Stimulated activated naive CD8-positive, alpha-beta T cell treated with anti-CD3 and anti-CD28 coated beads, Interleukin-15, amount 100 ng/mL, for 72 hours (primary cell): ENCODE results near the gene IQSEC1.
A peak's percentile ranks its signal among the peaks of the same experiment; 100 is the strongest.

Experiments
- ATAC-seq: fragments of 150-1000 bp; cut with Tn5 transposase; 2 replicates; pipeline ENCODE4 v1.10.0; 2021; ENCODE audit warnings: mild to moderate bottlenecking, moderate library complexity
- DNase-seq, 2 donors: peaks; one replicate each; pipeline ENCODE4 v3.0.0; 2021 to 2022
- H3K27ac Mint-ChIP-seq, 2 donors: one replicate each; pipeline ENCODE4 v1.8.0; 2022; ENCODE audit warnings: mild to moderate bottlenecking in 2 of 2, mixed read lengths in 2 of 2, moderate library complexity in 2 of 2
- H3K27me3 Mint-ChIP-seq: one replicate; pipeline ENCODE4 v1.8.0; 2022; ENCODE audit warnings: mixed read lengths
- H3K4me1 Mint-ChIP-seq: one replicate; pipeline ENCODE4 v1.8.0; 2022; ENCODE audit warnings: mild to moderate bottlenecking, mixed read lengths
- H3K4me3 Mint-ChIP-seq, 2 donors: one replicate each; pipeline ENCODE4 v1.8.0; 2022; ENCODE audit warnings: mild to moderate bottlenecking in 2 of 2, mixed read lengths in 2 of 2, moderate library complexity in 1 of 2
- H3K9me3 Mint-ChIP-seq, 2 donors: one replicate each; pipeline ENCODE4 v1.8.0; 2022; ENCODE audit warnings: mixed read lengths in 2 of 2

Gene IQSEC1

DNA sequence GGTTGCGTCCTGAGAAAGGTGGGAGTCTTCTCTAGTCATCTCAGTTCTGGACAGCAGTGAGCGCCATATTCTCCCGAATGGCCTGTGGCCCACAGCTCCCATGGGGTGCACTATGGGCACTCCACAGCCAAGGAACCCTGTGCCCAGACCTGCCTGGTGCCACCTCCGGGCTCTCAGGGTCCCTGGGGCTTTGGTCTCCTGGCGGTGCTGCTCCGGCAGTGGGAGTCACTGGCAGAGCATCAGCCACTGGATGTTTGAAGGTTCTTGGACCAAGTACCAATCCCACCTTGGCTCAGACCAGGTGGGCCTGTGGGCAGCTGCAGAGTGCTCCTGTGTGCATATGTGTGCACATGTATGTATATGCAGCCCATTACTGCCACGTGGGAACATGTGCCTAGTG, 163.5 kb downstream of the IQSEC1 start:
- Mint-ChIP-seq H3K4me1 (no peaks in the 10 kb centered on the region), H3K27ac (no peak overlapping the region), H3K4me3 (no peak overlapping the region), H3K27me3 (no peaks in the 10 kb centered on the region), H3K9me3 (no peaks in the 10 kb centered on the region)
- ATAC-seq (no peak), DNase-seq (no peak)

DNA sequence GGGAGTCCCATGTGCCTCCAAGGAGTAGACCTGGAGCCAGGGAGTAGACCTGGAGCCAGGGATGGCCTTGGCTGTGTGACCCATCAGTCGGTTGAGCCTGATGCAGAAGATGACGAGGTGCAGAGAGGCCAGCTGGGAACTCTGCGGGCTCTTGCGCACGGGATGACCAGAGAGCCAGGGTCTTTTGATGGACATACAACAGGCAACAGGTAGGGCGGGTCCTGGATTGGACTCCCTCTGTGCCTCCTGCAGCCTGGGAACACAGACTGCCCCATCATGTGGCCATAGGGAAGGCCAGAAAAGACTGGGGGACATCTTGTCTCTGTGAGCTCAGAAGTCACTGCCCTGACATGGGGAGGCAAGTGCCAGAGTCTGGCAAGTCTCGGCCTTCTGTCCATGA, 164.4 kb downstream of the IQSEC1 start:
- H3K27me3 Mint-ChIP-seq: no peaks in the 10 kb centered on the region
- DNase-seq: no peak
- H3K4me3 Mint-ChIP-seq: no peak overlapping the region
- H3K4me1 Mint-ChIP-seq: no peaks in the 10 kb centered on the region
- no peaks in the 10 kb centered on the region for H3K9me3 Mint-ChIP-seq
- no peak overlapping the region for H3K27ac Mint-ChIP-seq
- ATAC-seq: no peak

DNA sequence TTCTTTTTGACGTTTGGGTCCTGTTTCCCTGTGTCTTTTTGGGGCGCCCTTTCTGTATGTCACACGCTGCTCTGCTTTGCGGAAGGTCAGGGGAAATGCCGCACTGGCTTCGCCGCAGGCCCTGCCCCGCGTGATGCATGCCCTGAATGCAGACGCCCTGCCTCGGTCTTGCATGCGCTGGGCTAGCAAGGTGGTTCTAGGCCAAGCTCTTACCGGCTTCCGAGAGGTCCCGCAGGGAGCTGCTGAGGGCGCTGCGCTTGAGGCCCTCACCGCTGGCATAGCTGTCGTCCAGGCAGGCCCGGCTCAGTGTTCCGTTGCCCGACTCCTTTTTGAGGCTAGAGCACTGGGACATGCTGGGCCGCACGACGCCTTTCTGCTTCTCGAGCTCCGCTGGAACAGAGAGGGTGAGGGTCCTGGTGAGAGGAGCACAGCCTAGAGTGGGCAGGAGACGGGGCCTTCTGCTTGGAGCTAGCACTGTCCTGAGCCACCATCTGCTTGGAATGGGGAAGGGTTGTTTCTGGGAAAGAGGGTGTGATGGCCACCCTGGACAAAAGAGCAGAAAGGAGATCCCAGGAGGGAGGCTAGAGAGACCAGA, 165.0 kb downstream of the IQSEC1 start:
- no peak for DNase-seq
- H3K27ac Mint-ChIP-seq: peak overlapping the region in 1 of 2 donors; percentile 14
- no peaks in the 10 kb centered on the region for H3K9me3 Mint-ChIP-seq
- H3K4me1 Mint-ChIP-seq: no peaks in the 10 kb centered on the region
- no peak overlapping the region for H3K4me3 Mint-ChIP-seq
- ATAC-seq: no peak
- no peaks in the 10 kb centered on the region for H3K27me3 Mint-ChIP-seq

DNA sequence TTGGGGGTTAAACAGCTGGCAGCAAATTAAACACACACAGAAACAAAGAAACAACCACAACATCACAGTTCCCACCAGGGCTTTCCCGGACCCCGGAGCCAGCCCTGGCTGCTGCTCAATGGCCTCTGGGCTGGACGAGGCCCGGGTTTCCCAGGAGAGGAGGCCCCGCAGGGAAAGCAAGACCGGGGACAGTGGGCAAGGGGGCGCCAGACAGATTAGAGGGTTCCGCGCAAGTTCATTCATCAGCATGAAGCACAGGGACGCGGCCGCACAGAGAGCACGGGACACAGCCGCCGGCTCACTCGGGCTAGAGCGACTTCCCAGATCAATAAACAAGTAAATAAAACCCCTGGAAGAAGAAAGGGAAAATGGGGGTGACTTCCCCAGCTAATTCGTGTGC, 165.5 kb downstream of the IQSEC1 start:
- Mint-ChIP-seq H3K9me3 (no peaks in the 10 kb centered on the region), H3K4me1 (no peaks in the 10 kb centered on the region), H3K27me3 (no peaks in the 10 kb centered on the region), H3K27ac (no peak overlapping the region), H3K4me3 (no peak overlapping the region)
- DNase-seq: no peak
- no peak for ATAC-seq

DNA sequence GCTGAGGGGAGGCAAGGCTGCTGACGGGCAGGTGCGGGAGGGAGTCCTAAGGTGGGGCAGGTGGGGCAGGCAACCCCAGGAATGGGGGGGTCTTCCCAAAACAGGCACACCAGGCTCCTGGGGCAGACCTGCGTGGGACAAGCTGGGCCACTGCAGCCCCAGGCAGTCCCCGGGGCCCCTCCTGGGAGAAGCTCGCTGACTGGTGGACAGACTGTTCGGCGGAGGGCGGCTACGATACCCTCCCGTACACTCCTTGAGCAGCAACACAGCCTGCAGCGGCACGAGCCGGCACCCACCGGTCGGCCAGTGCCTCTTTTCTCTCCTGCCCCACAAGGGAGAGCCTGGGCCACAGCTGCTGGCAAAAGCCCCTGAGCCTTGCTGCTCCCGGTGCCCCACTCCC, 165.9 kb downstream of the IQSEC1 start:
- Mint-ChIP-seq H3K4me3 (no peak overlapping the region), H3K4me1 (no peaks in the 10 kb centered on the region), H3K9me3 (no peaks in the 10 kb centered on the region), H3K27me3 (no peaks in the 10 kb centered on the region), H3K27ac (no peak overlapping the region)
- DNase-seq (no peak), ATAC-seq (no peak)

DNA sequence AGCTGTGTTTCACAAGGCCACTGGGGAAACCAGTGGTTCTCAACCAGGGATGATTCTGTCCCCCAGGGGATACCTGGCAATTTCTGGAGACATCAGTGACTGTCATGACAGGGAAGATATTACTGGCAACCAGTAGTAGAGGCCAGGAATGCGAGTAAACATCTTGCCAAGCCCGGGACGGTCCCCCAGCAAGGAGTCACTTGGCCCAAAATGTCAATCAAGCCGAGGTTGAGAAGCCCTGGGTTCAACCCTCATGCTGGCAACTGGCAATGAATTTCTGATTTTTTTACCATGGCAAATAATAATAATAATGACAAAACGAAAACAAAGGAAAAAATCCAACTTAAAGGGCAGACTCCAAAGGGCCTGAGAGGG, 166.3 kb downstream of the IQSEC1 start:
- no peak overlapping the region for H3K4me3 Mint-ChIP-seq
- peak overlapping the region in 1 of 2 donors; percentile 30 for H3K27ac Mint-ChIP-seq
- no peaks in the 10 kb centered on the region for H3K4me1 Mint-ChIP-seq
- ATAC-seq: no peak
- H3K27me3 Mint-ChIP-seq: no peaks in the 10 kb centered on the region
- no peaks in the 10 kb centered on the region for H3K9me3 Mint-ChIP-seq
- no peak for DNase-seq

DNA sequence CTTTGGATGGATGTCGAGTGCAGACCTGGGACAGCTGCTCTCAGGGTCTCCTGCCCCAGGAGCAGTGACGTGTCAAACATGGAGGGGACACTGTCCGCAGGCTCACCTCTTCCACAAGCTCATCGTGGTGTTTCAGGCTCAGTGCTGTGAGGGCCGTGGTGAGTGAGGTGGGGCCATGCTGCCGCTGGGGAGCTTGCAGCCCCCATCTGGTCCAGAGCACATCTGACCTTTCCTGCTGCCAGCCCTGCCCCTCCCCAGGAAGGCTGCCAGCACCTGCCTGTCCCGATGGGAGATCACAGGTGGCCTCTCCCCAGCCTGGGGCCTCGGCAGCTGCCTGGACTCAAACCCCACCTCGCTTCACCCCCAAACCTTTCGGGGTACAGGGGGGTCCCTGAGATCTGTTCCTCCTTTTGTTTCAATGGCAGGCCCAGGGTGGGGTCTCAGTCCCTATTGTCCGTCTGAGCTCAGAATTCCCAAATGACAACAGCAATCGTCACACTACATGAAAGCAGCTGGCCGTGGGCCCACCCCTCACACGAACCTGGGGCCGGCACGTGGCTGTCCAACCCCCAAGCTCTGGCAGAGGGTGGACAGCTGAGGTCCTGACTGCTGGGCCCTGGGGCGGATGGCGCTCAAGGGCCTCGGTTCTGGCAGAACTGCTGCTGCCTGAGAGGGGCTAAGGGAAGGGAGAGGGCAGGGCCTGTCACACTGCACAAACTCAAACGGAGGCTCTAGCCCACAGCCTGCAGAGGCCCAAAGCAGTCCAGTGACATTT, 166.9 kb downstream of the IQSEC1 start:
- Mint-ChIP-seq H3K27ac (no peak overlapping the region), H3K4me1 (no peaks in the 10 kb centered on the region), H3K9me3 (no peaks in the 10 kb centered on the region), H3K27me3 (no peaks in the 10 kb centered on the region), H3K4me3 (no peak overlapping the region)
- ATAC-seq (no peak), DNase-seq (no peak)

DNA sequence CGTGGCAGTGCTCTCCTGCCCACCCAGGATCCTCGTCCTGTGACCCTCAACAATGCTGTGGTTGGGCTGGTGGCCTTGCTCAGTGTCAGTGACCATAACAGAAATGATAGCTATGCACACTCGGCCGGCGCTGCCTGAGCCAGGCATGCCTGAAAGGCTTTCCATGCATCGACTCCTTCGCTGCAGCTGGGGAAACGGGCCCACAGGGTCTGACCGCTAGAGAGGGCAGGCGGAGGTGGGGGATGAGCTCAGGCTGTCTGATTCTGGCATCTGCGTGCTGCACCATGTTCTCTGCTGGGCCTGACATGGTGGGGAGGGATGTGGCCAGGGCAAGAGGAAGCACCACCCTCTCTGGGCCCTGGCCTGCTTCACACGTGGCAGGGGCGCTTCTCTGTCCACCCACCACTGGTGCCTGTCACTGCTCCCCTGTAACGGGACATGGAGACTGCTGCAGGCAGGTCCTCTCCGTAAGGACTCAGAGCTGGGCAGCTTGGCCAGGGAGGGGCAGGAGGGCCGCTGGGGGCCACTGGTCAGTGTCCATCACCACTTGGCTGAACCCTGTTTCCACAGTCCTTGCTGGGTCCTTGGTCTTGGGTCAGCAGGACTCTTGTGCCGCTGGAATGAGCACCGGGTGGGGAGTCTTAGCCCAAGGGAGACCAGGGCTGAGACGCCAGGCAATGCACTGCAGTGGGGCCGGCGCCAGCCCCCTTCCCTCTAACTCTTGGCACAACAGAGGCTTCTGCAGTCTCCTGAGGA, 167.7 kb downstream of the IQSEC1 start:
- Mint-ChIP-seq H3K27me3 (no peaks in the 10 kb centered on the region), H3K27ac (no peak overlapping the region), H3K9me3 (no peaks in the 10 kb centered on the region), H3K4me1 (no peaks in the 10 kb centered on the region), H3K4me3 (no peak overlapping the region)
- ATAC-seq (no peak), DNase-seq (no peak)

DNA sequence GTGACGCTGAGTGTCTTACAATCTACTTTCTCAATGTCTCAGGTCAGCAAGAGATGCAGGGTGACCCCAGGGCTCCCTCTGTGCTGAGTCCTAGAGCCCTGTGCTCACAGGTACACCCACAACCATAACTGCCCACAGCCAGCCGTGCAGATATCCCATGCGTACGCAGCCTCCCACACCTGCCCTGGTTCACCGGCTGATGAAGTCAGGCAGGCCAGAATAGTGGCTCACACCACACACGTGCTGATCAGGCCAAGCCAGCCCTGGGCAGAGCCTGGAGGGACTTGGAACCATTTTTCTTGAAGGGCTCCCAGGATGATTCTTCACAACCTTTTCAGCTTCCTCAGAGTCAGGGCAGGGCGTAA, 168.3 kb downstream of the IQSEC1 start:
- ATAC-seq (no peak), DNase-seq (no peak)
- Mint-ChIP-seq H3K4me3 (no peak overlapping the region), H3K4me1 (no peaks in the 10 kb centered on the region), H3K27me3 (no peaks in the 10 kb centered on the region), H3K27ac (peak overlapping the region in 1 of 2 donors; percentile 58), H3K9me3 (no peaks in the 10 kb centered on the region)

DNA sequence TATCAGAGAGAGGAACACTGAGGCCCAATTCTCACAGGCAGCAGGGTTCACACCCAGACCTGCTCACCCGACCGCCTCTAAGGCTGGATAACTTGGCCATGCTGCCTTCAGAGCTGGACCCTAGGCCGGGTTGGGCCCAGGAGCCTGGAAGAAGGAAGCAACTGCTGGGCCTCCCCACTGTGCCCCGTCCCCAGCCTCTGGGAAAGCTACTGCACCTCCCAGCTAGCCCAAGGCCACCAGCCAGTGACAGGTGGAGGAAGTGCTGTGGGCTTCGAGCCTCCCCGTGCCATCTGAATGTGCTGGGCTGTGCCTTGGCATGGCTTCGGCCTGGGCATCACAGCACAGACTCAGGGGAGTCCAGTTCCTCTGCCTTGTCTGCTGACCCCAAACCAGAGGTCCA, 169.3 kb downstream of the IQSEC1 start:
- DNase-seq (no peak), ATAC-seq (no peak)
- no peak overlapping the region for H3K4me3 Mint-ChIP-seq
- H3K27ac Mint-ChIP-seq: no peak overlapping the region
- no peaks in the 10 kb centered on the region for H3K9me3 Mint-ChIP-seq
- H3K27me3 Mint-ChIP-seq: no peaks in the 10 kb centered on the region
- H3K4me1 Mint-ChIP-seq: no peaks in the 10 kb centered on the region

DNA sequence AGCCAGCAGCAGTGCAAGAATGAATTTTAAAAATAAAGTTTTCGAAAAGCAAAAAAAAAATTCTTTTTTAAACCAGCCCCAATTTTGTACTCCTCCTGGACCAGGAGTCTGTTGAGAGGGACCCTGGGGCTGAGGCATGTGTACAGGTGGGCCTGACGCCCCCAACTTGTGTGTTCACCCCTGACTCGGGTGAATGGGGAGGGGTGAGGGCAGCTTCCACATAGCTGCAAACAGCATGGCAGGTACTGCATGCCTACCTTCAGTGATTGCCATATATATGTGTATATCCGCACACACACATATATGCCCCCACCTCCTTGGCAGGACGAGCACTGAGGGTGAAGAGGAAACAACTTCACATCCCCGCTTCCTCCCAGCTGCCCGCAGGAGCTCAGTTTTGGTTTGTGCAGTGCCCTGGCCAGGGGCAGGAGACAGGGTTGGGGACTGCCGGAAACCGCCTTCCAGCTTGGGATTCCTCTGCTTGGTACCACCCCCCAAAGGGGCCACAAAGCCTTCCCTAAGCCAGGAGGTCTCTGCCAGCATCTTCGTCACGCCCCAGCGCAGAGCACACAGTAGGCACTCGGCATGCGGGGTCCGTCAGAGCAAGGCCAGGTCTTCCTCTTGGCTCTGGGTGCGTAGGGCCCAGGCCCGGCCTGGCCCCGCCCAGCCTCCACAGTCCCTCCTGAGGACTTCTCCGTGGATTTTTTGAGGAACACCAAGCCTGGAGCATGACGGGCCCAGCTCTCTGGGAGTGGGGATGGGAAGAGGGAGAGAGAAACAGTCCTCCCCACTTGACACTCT, 170.0 kb downstream of the IQSEC1 start:
- no peaks in the 10 kb centered on the region for H3K27me3 Mint-ChIP-seq
- DNase-seq (no peak), ATAC-seq (no peak)
- no peaks in the 10 kb centered on the region for H3K9me3 Mint-ChIP-seq
- H3K4me1 Mint-ChIP-seq: no peaks in the 10 kb centered on the region
- no peak overlapping the region for H3K4me3 Mint-ChIP-seq
- H3K27ac Mint-ChIP-seq: peak overlapping the region in 1 of 2 donors; percentile 54

DNA sequence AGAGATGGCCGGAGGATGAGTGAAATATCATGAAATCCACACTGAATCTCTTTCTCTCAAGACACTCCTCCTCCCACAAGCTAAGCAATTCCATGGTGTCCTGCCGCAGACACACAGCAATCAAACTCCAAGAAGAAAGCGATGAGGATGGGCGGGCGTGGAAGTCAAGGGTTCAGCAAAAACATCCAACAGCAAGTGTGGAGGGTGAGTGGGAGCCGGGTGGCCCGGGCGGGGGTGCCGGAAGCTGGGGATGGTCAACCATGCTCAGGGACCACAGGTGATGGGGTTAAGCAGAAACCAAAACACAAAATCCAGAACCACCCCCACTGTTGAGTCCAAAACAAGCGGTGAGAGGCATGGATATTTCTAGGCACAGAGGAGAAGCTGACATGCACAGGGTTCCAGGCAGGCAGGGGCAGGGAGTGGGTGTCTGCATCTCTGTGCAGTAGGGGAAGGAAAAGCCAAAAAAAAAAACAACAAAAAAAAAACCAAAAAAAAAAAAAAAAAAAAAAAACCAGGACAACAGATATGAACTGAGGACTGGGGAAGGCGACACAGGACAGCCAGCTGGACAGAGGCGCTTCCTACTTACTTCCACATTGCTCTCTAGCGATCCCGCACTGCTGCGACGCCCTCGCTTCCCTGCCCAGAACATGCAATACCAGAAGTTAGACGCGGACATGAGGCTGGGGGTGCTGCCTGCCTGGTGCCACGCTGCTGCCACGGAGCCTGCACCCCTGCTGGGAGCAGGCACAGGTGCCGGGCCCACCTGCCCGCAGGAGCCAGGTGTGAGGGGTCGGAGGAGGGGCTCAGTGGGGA, 170.8 kb downstream of the IQSEC1 start:
- Mint-ChIP-seq H3K9me3 (no peaks in the 10 kb centered on the region), H3K4me1 (no peaks in the 10 kb centered on the region), H3K27me3 (no peaks in the 10 kb centered on the region), H3K4me3 (no peak overlapping the region), H3K27ac (peak overlapping the region; percentile 72 to 83)
- DNase-seq: no peak
- no peak for ATAC-seq

DNA sequence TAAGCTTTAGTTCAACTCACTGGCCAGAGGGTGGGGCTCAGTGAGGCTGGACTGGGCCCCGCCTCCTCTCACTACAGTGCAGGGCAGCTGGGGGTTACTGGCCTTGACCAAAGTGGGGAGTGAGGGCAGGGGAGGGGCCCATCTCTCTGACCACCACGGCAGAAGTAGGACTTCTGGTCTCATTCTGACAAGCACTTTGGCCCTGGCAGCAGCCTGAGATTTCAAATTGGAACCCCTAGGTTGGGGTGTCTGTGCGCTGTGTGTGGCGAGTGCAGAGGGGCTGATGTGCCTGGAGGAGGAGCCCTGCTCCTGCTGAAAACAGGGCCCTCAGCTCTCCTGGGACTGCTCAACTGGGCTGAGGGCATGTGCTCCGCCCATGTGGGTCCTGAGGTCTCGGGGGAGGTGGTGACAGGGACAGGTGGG, 171.6 kb downstream of the IQSEC1 start:
- H3K27me3 Mint-ChIP-seq: no peaks in the 10 kb centered on the region
- no peaks in the 10 kb centered on the region for H3K9me3 Mint-ChIP-seq
- DNase-seq (no peak), ATAC-seq (no peak)
- no peaks in the 10 kb centered on the region for H3K4me1 Mint-ChIP-seq
- H3K4me3 Mint-ChIP-seq: no peak overlapping the region
- no peak overlapping the region for H3K27ac Mint-ChIP-seq

DNA sequence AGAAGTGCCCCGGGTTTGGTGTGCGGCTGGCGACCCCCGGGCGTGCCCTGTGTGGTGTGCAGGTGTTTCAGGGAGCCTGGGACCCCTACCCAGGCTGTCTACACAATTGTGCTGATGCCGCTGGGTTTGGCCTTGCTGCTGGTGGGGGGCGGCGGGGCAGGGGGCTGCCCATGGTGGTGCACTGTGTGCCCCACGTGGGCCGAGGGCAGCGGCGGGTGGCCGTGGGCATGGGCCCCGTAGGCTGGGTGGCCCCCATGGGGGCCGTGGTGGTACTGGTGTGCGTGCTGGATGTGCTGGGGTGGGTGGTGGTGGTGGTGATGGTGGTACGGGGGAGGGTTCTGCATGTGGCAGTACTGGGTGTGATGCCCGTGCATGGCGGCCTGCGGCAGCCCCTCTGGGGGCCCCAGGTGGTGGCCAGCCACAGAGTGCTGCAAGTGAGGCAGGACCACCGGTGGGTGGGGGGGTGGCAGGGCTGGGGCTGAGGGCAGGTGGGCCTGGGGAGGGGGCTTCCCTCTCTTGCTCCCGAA, 172.3 kb downstream of the IQSEC1 start:
- Mint-ChIP-seq H3K4me1 (no peaks in the 10 kb centered on the region), H3K27me3 (no peaks in the 10 kb centered on the region), H3K4me3 (no peak overlapping the region), H3K9me3 (no peaks in the 10 kb centered on the region), H3K27ac (no peak overlapping the region)
- peak; percentile 60 for ATAC-seq
- no peak for DNase-seq
